GM23338 (cell line): ENCODE data around the gene FBXO45. TPM values are rescaled to one million over a fixed set of nuclear protein-coding genes. Genes with fewer than 3 reads are reported as not detected.

Experiments used
- ATAC-seq: fragments of 200-7000 bp; cut with Tn5 transposase; 3 replicates; pipeline ENCODE4 v1.9.1; 2020
- DNase-seq: peaks from one replicate; pipeline ENCODE4 v3.0.0-alpha.2; 2015; ENCODE audit warnings: low spot score
- H2AFZ ChIP-seq: fragments of 200-600 bp; sonication (generic); 2 replicates; pipeline ENCODE4 v1.8.0; 2016; ENCODE audit warnings: antibody characterized with exemption, mild to moderate bottlenecking, moderate library complexity
- H3F3A ChIP-seq: fragments of 200-600 bp; sonication (generic); replicated peaks from 2 replicates; pipeline ENCODE4 v1.8.0; 2017; ENCODE audit warnings: antibody characterized with exemption, mixed run types, low read depth
- H3K27ac ChIP-seq: fragments of 200-600 bp; sonication (generic); 2 replicates; pipeline ENCODE4 v1.6.1; 2016; ENCODE audit warnings: low read depth
- H3K27me3 ChIP-seq: fragments of 200-600 bp; sonication (generic); 2 replicates; pipeline ENCODE4 v1.8.0; 2016; ENCODE audit warnings: mild to moderate bottlenecking, mixed run types, moderate library complexity; ENCODE audit not compliant: insufficient read depth
- H3K36me3 ChIP-seq: fragments of 200-600 bp; sonication (generic); 2 replicates; pipeline ENCODE4 v1.8.0; 2016; ENCODE audit warnings: mild to moderate bottlenecking; ENCODE audit not compliant: insufficient read depth
- H3K4me1 ChIP-seq: fragments of 200-600 bp; sonication (generic); 2 replicates; pipeline ENCODE4 v1.8.0; 2016; ENCODE audit warnings: mild to moderate bottlenecking, moderate library complexity; ENCODE audit not compliant: insufficient read depth
- H3K4me2 ChIP-seq: fragments of 200-600 bp; sonication (generic); 2 replicates; pipeline ENCODE4 v1.7.1; 2017; ENCODE audit warnings: mixed run types
- H3K4me3 ChIP-seq: fragments of 200-600 bp; sonication (generic); 2 replicates; pipeline ENCODE4 v1.6.1; 2016; ENCODE audit warnings: mixed run types
- H3K79me2 ChIP-seq: fragments of 200-600 bp; sonication (generic); replicated peaks from 2 replicates; pipeline ENCODE4 v1.8.0; 2017; ENCODE audit warnings: mild to moderate bottlenecking; ENCODE audit not compliant: insufficient read depth
- H3K9me2 ChIP-seq: fragments of 200-600 bp; sonication (generic); 2 replicates; pipeline ENCODE4 v1.8.0; 2017; ENCODE audit not compliant: insufficient read depth
- H4K20me1 ChIP-seq: fragments of 200-600 bp; sonication (generic); replicated peaks from 2 replicates; pipeline ENCODE4 v1.8.0; 2017; ENCODE audit warnings: mild to moderate bottlenecking; ENCODE audit not compliant: insufficient read depth
- H3K27ac Mint-ChIP-seq: 2 replicates; pipeline ENCODE4 v1.8.0; 2020; ENCODE audit warnings: inconsistent platforms, mild to moderate bottlenecking, moderate library complexity, mixed read lengths
- H3K27me3 Mint-ChIP-seq: 3 replicates; pipeline ENCODE4 v1.8.0; 2022; ENCODE audit warnings: low read depth, mild to moderate bottlenecking, moderate library complexity, mixed read lengths, inconsistent platforms; ENCODE audit not compliant: insufficient read depth, poor library complexity
- H3K36me3 Mint-ChIP-seq: 3 replicates; pipeline ENCODE4 v1.8.0; 2021; ENCODE audit warnings: low read depth, mild to moderate bottlenecking, inconsistent platforms, moderate library complexity, mixed read lengths
- H3K4me1 Mint-ChIP-seq: 3 replicates; pipeline ENCODE4 v1.8.0; 2020; ENCODE audit warnings: mild to moderate bottlenecking, inconsistent platforms, mixed read lengths
- H3K4me3 Mint-ChIP-seq: 3 replicates; pipeline ENCODE4 v1.8.0; 2021; ENCODE audit warnings: moderate library complexity, mild to moderate bottlenecking, inconsistent platforms, mixed read lengths
- H3K9me3 Mint-ChIP-seq: 3 replicates; pipeline ENCODE4 v1.8.0; 2020; ENCODE audit warnings: moderate library complexity, mild to moderate bottlenecking, inconsistent platforms, mixed read lengths
- CREB1 ChIP-seq: fragments of 250-450 bp; sonication (Bioruptor Pico); IDR thresholded peaks from 2 replicates; pipeline ENCODE4 v1.5.0; 2020; ENCODE audit warnings: low read depth, mild to moderate bottlenecking, moderate library complexity
- CTCF ChIP-seq, 2 experiments: fragments of 200-600 bp in 1 of 2; sonication (generic) in 1 of 2; conservative IDR thresholded peaks; 2 replicates each; pipeline versions ENCODE4 v1.5.1 to v1.6.1; 2016 to 2017; ENCODE audit warnings: antibody characterized with exemption in 2 of 2, low read depth in 2 of 2, mild to moderate bottlenecking in 2 of 2, moderate library complexity in 1 of 2
- ETS1 ChIP-seq: IDR thresholded peaks from 2 replicates; pipeline ENCODE4 v1.6.1; 2016; ENCODE audit warnings: antibody characterized with exemption
- EZH2phosphoT487 ChIP-seq: fragments of 200-600 bp; sonication (generic); IDR thresholded peaks from one replicate; pipeline ENCODE4 v1.8.1; 2018; ENCODE audit warnings: antibody characterized with exemption; ENCODE audit not compliant: unreplicated experiment
- NANOG ChIP-seq: IDR thresholded peaks from 2 replicates; pipeline ENCODE4 v1.6.1; 2016; ENCODE audit warnings: antibody characterized with exemption, borderline replicate concordance
- POLR2AphosphoS5 ChIP-seq: IDR thresholded peaks from 2 replicates; pipeline ENCODE4 v1.6.1; 2016; ENCODE audit warnings: antibody characterized with exemption, low read depth
- REST ChIP-seq: IDR thresholded peaks from one replicate; pipeline ENCODE4 v1.6.1; 2018; ENCODE audit warnings: antibody characterized with exemption; ENCODE audit not compliant: unreplicated experiment
- STAT1 ChIP-seq: IDR thresholded peaks from one replicate; pipeline ENCODE4 v1.6.1; 2016; ENCODE audit warnings: antibody characterized with exemption; ENCODE audit not compliant: unreplicated experiment
- ZNF114 ChIP-seq: fragments of 250-450 bp; sonication (Bioruptor Pico); IDR thresholded peaks from 2 replicates; pipeline ENCODE4 v1.5.0; 2020; ENCODE audit warnings: mild to moderate bottlenecking, moderate library complexity
- ZNF331 ChIP-seq: fragments of 250-450 bp; sonication (Bioruptor Pico); IDR thresholded peaks from 2 replicates; pipeline ENCODE4 v1.5.0; 2020; ENCODE audit warnings: low read depth, mild to moderate bottlenecking, moderate library complexity
- ZNF462 ChIP-seq: fragments of 250-450 bp; sonication (Bioruptor Pico); IDR thresholded peaks from 2 replicates; pipeline ENCODE4 v1.5.0; 2020; ENCODE audit warnings: mild to moderate bottlenecking, moderate library complexity
- polyA plus RNA-seq: library from polyadenylated mRNA; unstranded; fragments of >200 nt; fragmentation: Nextera tagmentation; extraction: Ambion mirVana; gene quantifications from 2 replicates; pipeline ENCODE4 v1.2.1, GENCODE V29; 2016
- total RNA-seq: library from RNA; depleted of rRNA; stranded (reverse); fragments of >200 nt; shearing (Covaris generic); gene quantifications from 2 replicates; pipeline ENCODE4 v1.2.3, GENCODE V29; 2014

FBXO45 gene
- total and polyA plus RNA-seq, 2 experiments from 2014 or later: 10.3 to 23.7 TPM

DNA sequence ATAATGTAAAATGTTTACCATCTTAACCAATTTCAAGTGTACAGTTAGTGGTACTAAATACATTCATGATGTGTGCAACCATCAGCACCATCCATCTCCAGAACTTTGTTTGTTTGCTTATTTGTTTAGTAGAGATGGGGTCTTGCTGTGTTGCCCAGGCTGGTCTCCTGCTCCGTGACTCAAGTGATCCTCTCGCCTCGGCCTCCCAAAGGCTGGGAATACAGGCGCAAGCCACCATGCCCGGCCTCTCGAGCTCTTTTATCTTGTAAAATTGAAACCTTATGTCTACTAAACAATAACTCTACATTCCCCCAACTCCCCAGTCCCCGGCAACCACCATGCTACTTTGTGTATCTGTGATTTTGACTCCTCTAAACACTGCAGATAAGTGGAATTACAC is 31.9 kb downstream of the FBXO45 start (continued):
- no peak for TF ChIP-seq CTCF (conservative IDR thresholded peaks at IDR 0.05; ENCODE audit: low read depth in 2 of 2)

- no peak overlapping the region for H3K27ac Mint-ChIP-seq
- no peak overlapping the region for H3K4me3 Mint-ChIP-seq
- Histone ChIP-seq H3K27me3 (no peaks in the 10 kb centered on the region), H3K9me2 (no peaks in the 10 kb centered on the region), H3K4me2 (no peak overlapping the region), H3K4me3 (no peak overlapping the region), H3F3A (no peaks in the 10 kb centered on the region), H2AFZ (no peak overlapping the region), H3K36me3 (no peaks in the 10 kb centered on the region), H3K27ac (no peak overlapping the region), H3K4me1 (no peaks in the 10 kb centered on the region), H3K79me2 (no peaks in the 10 kb centered on the region), H4K20me1 (no peaks in the 10 kb centered on the region)
- H3K9me3 Mint-ChIP-seq: no peaks in the 10 kb centered on the region
- H3K36me3 Mint-ChIP-seq: no peaks in the 10 kb centered on the region; the same call in 2 of the 3 replicates
- DNase-seq (no peak), ATAC-seq (no peak)
- H3K4me1 Mint-ChIP-seq: no peaks in the 10 kb centered on the region
- H3K27me3 Mint-ChIP-seq: peaks cover 5% of the 10 kb centered on the region
- TF ChIP-seq POLR2AphosphoS5 (no peak), REST (no peak), EZH2phosphoT487 (no peak), STAT1 (no peak), ETS1 (no peak), NANOG (no peak), ZNF114 (no peak), CREB1 (no peak), CTCF (conservative IDR thresholded peaks at IDR 0.05; ENCODE audit: low read depth in 2 of 2) (no peak), ZNF331 (CRISPR knock-in tag) (no peak), ZNF462 (CRISPR knock-in tag) (no peak)
Observed at GRCh38 chr3:196602673-196603072, 34.2 kb downstream of the FBXO45 start.
